NCI-H345 treated with DMSO at 0.1 percent for 48 hours (cell line): ENCODE results near the gene PDZD2.

Experiments
- DNase-seq: peaks from one replicate; lab custom pipeline; 2025; ENCODE audit not compliant: unreplicated experiment; lab: John Stamatoyannopoulos, UW

Gene PDZD2

GRCh38 chr5:31913808-31914207, 274.9 kb downstream of the PDZD2 start:
- no peak for DNase-seq

GRCh38 chr5:31916327-31916726, 277.4 kb downstream of the PDZD2 start:
- no peak for DNase-seq

GRCh38 chr5:31918739-31919138, 279.8 kb downstream of the PDZD2 start:
- DNase-seq, result no peak

GRCh38 chr5:31921852-31922305, 282.9 kb downstream of the PDZD2 start:
- DNase-seq, result no peak

DNA sequence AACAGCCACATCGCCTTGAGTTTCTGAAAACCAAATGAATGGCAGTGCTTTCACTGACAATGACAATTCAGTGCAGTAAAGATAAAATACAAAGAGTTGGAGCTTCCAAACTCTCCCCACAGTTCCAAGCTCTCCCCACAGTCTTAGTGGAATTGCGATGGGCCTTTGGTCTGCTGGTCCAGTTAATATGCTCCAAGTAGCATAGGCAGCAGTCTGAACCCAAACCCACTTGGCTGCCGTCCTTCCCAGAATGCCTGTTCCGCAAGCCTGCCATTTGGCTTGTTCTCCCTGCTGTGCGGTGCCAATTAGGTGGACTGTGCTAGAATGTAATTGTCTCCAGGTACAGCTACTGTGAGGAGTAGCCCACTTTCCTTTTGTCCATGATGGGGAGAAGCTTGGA, 285.1 kb downstream of the PDZD2 start:
- DNase-seq, result no peak

GRCh38 chr5:31931874-31932273, 292.9 kb downstream of the PDZD2 start:
- DNase-seq, result no peak

GRCh38 chr5:31934156-31934555, 295.2 kb downstream of the PDZD2 start:
- no peak for DNase-seq

DNA sequence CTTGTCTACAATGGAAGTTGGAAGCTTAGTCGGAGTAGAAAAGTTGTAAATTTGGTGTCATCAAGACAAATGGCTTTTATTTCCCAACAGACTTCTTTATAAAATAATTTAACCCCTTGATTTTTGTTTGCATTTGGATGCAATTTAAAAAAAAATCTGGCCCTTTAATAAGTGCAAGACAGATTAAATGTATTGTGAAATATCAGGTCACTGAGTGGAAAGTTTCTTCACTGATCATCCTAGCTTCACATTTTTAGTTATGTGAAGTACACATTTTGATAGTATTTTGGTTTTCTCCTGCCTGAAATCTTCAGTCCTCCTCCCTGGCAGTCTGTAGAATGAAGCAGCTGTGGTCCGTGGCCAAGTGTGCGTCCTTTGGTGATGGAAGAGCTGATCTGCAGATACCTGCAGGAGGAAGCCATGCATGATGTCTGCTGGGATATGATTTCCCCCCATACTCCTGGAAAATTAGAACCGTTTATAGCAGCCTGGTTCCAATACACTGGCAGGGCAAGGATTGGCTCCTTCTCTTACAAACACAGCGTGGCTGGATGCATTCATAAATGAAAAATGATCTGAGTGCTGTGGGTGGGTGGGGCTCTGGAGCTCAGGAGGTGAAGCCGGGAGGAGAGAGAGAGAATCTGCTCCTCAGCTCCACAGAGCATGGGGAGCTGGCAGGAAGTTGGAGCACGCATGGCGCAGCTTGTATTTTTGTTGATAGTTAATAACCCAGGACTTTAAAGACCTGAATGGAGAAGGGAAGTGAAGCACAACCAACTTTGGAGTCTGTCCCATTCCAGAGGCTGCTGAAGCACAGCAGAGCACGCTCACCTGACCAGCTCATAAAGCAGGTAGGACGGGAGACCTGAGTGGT, 296.8 kb downstream of the PDZD2 start:
- peak; percentile 75 for DNase-seq

GRCh38 chr5:31936683-31937082, 297.8 kb downstream of the PDZD2 start:
- DNase-seq, result no peak

GRCh38 chr5:31937226-31937625, 298.3 kb downstream of the PDZD2 start:
- DNase-seq, result no peak

GRCh38 chr5:31937703-31938102, 298.8 kb downstream of the PDZD2 start:
- no peak for DNase-seq

DNA sequence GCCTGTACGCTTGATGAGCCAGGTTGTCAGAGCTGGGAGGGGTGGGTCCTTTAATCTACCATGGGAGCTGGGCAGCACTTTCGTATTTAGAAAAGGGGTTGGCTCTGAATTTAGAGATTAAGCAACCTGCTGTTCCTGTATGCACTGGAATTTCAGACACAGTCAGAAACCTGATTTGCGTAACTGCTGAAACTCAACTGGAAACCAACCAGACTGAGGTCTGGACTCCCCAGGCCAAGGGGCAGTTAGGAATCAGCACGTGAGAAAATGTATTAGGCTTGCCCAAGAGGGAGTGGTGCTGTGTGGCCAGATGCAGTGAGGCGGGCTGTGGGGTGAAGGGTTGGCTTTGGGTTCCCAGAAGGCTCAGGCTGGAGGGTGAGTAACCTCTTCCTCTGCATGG, 300.2 kb downstream of the PDZD2 start:
- DNase-seq, result no peak

DNA sequence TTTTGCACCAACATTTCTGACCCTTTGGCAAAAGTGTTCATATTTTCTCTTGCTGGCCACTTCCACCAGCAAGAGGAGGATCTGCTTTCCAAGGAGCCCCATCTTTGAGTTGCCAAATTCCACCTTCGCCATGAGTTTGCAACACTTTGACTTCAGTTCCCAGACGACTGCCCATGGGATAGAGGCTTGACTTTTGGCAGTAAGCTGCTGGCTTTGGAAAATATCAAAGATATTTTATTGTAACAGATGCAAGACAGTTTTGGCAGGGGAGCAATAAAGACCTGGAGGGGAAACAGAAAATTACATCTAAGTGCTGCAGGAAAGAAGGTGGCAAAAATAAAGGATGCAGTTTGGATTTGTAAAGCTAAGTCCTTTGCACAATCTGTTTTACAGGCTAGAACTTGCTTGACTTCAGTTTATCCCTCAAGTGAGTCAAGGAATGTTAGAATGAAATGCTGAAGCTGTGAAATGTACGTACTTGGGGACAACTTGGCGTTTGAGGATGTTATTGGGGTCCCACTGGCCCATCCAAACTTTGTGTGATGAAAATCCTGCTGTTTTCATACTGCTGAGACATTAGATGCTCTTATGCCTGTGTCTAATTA, 302.3 kb downstream of the PDZD2 start:
- DNase-seq, result no peak

DNA sequence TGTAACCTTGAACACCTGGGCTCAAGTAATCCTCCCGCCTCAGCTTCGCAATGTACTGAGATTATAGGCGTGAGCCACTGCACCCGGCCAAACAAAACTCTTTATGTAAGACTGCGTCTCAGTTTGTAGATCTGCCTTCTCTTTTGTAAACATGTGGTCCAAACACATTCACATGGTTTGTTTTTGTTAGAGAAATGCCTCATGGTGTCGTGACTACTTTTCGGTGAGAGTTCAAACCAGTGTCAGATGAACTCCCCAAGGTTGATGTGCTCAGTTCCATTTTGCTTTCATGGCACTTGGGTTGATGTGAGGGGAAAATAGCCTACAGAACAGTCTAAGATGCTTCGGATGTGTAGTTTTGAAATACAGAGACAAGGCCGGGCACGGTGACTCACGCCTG, 303.6 kb downstream of the PDZD2 start:
- no peak for DNase-seq

DNA sequence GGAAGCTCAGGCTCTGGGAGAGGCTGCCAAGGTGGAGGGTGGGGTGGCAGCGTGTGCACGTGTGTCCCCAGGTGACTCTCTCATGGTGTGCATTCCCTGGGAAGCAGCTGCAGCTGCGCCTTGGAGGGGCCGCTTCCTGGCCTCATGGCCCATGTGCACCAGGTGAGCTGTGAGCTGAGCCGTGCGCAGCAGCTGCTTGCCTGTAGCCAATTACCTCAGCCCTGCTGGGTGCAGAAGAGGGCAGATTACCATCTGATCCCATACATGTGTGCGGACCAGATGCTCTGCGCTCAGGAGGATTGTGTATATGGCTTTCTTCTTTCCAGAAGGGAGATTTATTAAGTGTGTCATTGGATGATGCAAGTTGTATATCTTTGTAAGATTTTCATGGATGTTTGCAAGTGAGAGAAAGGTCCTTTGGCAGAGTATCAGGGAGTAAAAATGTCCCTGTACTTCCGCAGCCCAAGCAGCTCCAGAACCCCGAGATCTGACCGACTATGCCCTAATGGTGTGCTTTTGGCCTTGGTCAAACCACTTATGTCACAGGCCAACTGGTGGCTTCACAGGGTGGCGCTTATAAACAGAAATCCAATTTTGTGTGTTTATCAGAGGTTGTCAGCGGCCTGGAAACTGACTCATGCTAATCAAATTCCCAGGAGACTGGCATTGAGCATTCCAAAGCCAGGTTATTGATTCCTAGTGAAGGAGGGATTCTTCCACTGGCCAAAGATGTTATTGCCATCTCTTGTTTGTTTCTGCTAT, 305.9 kb downstream of the PDZD2 start:
- DNase-seq, result peak; percentile 74

DNA sequence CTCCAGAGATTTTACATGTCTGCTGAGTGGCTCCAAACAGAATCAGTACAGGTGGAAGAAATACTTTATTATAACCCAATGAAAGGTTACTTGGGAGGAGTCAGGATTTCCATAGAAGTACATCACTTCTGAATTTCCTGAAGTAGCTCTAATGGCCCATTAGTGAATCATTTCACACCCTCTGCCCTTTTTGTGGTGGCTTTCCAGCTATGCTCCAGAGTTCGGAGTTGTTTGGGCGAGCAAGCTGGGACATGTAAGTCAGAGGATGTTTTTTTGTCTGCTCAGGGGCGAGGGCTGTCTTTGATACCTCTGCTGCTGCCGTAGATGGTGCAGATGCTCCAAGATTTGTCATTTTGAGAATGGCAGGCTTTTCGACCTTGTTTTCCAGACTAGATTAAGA, 309.1 kb downstream of the PDZD2 start:
- DNase-seq, result peak; percentile 70

GRCh38 chr5:31952067-31952466, 313.1 kb downstream of the PDZD2 start:
- DNase-seq, result no peak

DNA sequence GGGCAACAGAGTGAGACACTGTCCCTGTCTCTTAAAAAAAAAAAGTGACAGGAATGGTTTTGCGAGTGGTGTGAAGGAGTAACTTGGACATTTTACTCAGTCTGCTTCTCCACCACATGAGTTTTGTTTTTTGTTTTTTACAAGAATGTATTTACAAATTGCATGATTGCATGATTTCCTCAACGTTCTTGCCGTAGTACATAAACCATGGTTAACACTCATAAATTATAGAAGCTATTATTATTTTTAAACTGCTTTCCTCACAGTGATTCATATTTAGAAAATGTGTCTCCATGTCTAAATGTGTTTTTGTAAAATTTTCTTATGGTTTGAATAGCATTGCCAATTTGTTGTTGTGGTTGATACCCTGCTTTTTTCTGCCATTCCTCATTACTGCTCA, 315.2 kb downstream of the PDZD2 start:
- DNase-seq, result no peak

DNA sequence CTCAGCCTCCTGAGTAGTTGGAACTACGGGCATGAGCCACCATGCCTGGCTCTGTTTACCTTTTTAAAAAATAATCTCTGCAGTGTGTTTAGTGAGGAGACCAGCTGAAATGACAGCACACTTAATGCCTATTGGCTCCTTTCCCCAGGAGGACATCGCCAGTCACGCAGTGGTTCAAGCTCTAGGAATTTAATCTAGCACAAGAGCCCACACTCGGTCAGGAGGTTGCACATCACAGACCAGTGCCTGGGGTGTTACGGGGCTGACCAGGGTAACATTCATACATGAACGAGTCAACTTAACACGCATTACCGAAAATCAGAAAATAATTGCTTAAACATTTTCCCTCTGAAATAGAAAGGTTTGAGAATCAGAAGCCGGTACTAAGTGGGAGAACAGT, 318.2 kb downstream of the PDZD2 start:
- no peak for DNase-seq

- no peak for DNase-seq
These were observed 323.4 kb downstream of the PDZD2 start for GRCh38 chr5:31962351-31962751.

- DNase-seq, result no peak
These were observed 324.0 kb downstream of the PDZD2 start for GRCh38 chr5:31962871-31963307.
